ENCODE results near the gene CDHR2.

The CDHR2 gene

DNA sequence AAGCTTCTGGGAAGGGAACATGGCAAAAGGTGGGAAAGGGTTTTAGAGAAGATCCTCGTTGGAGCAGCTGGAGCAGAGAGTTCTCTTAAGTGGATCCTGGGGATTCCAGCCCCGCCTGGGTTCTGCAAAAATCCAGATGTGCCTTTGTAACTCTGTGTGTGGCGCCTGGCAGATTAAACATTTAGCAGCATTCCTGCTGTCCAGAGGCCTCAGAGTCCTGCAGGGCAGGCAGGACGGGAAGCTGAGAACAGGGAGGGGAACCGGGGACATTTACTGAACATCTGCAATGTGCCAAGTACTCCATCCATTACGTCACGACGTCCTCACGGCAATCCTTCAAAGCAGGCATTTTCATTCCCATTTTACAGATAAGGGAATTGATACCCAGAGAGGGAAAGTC, 87.3 kb downstream of the CDHR2 start:
- no peak for DNase-seq (ENCODE audit: extremely low read depth, low read depth)
- no peak for TF ChIP-seq CTCF (IDR thresholded peaks at IDR 0.05; ENCODE audit: low read depth, low read length)

- no peak for TF ChIP-seq CTCF (IDR thresholded peaks at IDR 0.05; ENCODE audit: low read depth, low read length)
- DNase-seq (ENCODE audit: extremely low read depth, low read depth), result no peak
Measured at GRCh38 chr5:176637556-176637955, 88.4 kb downstream of the CDHR2 start.

DNA sequence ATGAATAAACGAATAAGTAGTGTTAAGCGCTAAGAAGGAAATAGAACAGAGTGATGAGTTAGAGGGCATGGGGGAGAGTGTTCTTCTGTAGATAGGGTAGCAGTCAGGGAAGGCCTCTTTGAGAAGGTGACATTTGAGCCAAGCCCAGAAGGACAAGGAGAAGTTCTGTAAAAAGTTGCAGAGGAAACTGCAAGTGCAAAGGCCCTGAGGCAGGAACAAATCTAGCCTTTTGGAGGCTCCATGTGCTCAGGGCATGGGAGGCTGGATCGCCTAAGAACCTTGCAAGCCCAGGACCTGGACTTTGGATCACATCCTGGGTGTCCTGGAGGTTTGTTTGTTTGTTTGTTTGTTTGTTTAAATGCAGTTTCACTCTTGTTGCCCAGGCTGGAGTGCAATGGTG, 89.3 kb downstream of the CDHR2 start:
- TF ChIP-seq CTCF (IDR thresholded peaks at IDR 0.05; ENCODE audit: low read depth, low read length), result no peak
- DNase-seq (ENCODE audit: extremely low read depth, low read depth), result no peak

- no peak for TF ChIP-seq CTCF (IDR thresholded peaks at IDR 0.05; ENCODE audit: low read depth, low read length)
- DNase-seq (ENCODE audit: extremely low read depth, low read depth), result no peak
Measured at GRCh38 chr5:176639208-176639607, 90.1 kb downstream of the CDHR2 start.

DNA sequence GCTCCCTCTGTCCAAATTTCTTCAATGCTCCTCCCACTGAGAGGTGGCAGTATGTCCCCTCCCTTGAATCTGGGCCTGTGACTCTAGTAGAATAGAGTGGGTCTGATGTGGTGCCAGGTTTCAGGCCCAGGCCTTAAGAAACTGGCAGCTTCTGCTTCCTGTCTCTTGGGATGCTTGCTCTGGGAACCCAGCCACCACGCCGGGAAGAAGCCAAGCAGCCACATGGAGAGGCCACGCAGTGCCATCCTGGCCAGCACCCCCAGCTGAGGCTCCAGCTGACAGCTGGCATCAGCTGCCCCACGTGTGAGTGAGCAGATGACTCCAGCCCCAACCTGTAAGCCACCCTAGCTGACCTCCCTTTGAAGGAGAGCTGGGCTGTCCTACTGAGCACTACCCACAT, 90.8 kb downstream of the CDHR2 start:
- DNase-seq (ENCODE audit: extremely low read depth, low read depth), result no peak
- TF ChIP-seq CTCF (IDR thresholded peaks at IDR 0.05; ENCODE audit: low read depth, low read length), result no peak

DNA sequence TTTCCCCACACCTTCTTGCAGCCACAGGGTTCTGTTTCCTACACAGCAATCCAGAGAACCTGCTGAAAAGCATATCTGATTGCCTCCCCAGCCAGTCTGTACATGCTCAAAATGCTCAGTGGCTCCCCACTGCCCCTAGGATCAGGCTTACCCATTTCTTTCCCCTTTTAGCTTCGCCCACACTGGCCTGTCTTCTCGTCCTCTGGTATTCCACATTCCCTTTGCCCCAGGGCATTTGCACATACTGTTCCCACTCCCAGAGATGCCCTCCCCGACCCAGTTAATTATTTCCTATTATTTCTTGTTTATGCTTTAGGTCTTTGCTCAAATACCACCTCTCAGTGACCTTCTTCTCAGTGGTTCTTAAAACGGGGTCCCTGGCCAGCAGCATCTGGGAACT, 91.5 kb downstream of the CDHR2 start:
- TF ChIP-seq CTCF (IDR thresholded peaks at IDR 0.05; ENCODE audit: low read depth, low read length), result no peak

DNA sequence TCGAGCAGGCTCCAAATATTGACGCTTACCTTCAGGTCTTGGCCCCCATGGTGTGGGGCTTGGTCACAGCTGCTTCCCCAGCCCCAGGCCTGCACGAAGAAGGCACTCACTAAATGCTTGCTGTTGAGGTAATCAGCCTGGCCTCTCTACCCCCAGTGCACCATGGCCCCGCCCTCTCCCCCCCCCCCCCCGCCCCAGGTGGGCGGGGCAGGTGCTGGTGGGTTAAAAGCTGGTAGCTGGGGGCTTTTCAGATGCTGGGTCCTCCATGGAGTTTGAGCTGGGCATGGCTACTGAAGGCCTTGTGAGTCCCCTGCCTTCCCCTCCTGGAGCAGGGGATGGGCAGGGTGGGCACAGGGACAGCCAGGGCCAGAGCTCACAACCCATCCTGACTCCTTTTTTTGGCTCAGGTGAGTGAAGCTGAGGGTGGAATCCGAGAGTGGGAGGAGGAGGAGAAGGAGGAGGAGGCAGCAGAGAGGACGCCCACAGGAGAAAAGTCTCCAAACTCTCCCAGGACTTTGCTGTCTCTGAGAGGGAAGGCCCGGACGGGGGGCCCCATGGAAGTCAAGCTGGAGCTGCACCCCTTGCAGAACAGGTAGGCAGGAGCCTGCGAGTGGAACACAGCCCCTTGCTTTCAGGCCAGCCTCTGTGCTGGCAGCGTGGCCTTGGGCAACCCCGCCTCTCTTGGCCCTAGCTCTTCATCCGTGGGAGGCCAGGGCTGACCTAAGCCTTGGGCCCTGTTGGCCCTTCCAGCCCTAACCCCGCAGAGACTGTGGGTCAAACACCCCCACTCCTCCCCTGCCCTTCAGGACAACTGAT, 93.7 kb downstream of the CDHR2 start:
- no peak for TF ChIP-seq CTCF (IDR thresholded peaks at IDR 0.05; ENCODE audit: low read depth, low read length)
- no peak for DNase-seq (ENCODE audit: extremely low read depth, low read depth)

More for the DNA sequence above, 91.5 kb downstream of the CDHR2 start:
- no peak for DNase-seq (ENCODE audit: extremely low read depth, low read depth)
